AG10803 (cell line): ENCODE data around the gene SH3BP4.
A peak's percentile ranks its signal among the peaks of the same experiment; 100 is the strongest.

Source experiments
- DNase-seq: peaks from one replicate; pipeline ENCODE4 v3.0.0; 2010; ENCODE audit warnings: low read depth
- H3K4me3 ChIP-seq: 2 replicates; pipeline ENCODE4 v1.5.1; 2011; ENCODE audit warnings: mild to moderate bottlenecking, low read length, control low read depth
- TF ChIP-seq, protein P1 (sequence below): conservative IDR thresholded peaks from 2 replicates; pipeline ENCODE4 v1.5.1; 2011; ENCODE audit warnings: mild to moderate bottlenecking, low read length, control low read depth, inconsistent platforms

Gene SH3BP4

DNA sequence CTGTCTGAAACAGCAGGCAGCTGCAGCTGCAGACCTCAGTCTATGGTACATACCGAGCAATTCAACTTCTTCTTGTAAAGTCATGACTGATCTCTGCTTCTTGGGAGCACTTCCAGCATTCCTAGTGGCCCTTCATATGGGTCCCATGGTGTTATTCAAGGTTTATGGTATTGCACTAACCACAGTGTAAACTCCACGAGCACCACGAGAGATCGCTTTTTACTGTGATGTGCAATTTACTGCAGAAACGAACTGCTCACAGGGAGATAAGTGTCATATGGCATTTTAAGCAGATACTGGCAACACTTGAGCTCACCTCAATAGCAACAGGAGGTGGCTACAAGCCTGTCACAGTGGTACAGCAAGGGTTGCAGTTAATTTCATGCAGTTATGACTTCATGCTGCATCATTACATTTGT is 38.6 kb upstream of the SH3BP4 start:
- DNase-seq, result no peak
- no peak overlapping the region for H3K4me3 ChIP-seq
- TF ChIP-seq, protein P1, sequence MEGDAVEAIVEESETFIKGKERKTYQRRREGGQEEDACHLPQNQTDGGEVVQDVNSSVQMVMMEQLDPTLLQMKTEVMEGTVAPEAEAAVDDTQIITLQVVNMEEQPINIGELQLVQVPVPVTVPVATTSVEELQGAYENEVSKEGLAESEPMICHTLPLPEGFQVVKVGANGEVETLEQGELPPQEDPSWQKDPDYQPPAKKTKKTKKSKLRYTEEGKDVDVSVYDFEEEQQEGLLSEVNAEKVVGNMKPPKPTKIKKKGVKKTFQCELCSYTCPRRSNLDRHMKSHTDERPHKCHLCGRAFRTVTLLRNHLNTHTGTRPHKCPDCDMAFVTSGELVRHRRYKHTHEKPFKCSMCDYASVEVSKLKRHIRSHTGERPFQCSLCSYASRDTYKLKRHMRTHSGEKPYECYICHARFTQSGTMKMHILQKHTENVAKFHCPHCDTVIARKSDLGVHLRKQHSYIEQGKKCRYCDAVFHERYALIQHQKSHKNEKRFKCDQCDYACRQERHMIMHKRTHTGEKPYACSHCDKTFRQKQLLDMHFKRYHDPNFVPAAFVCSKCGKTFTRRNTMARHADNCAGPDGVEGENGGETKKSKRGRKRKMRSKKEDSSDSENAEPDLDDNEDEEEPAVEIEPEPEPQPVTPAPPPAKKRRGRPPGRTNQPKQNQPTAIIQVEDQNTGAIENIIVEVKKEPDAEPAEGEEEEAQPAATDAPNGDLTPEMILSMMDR, result no peak

DNA sequence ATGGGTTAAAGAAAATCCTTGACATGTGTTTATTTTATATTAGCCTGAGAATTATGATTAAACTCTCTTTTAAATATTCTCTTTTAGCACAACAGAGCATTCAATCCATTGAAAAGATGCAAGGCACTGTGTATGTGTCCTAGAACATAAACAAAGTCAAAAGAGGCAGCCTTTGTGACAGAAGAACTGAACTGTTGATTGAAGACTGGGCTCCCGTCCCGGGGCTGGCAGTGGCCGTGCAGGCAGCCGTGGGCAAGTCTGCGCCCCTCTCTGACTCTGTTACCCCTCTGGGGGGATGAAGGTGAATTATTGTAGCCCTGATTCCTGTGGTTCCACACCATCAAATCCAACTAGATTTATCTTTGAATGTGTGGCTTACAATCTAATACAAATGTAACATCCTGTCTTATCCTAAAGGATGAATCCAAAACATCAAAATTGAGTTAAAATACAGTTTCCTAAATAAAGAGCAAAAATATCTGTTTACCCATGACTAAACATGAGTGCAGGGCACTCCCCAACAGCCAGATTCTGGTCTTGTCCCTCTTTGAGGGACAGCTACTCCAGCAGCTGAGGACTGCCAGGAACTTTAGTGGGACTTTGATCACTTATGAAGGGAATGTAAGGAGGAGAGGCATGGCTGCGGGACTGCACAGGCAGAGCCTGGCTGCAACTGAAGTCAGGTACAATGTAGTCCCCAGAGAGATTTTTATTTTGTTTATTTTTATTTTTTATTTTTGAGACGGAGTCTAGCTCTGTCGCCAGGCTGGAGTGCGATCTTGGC is 37.3 kb upstream of the SH3BP4 start:
- H3K4me3 ChIP-seq, result no peak overlapping the region
- TF ChIP-seq, protein P1, result no peak
- DNase-seq, result no peak

DNA sequence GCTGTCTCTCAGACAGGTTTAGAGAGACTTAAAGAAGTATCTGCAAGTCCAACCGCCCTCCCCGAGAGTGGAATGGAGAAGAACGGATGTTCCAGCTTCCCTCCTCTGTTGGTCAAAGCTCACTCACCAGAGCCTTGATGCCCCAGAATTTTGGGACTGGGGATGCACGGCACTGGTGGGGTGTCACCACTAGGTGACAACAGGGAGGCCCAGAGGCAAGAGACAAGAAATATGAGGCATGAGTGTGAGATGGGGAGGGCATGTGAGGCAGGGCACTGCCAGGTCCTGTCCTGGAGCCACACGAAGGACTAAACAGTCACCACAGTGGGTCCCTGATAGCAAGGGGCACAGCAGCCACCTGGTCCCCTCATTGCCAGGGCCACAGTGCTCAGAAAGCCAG is 35.1 kb upstream of the SH3BP4 start:
- DNase-seq, result no peak
- no peak overlapping the region for H3K4me3 ChIP-seq
- TF ChIP-seq, protein P1, result no peak

DNA sequence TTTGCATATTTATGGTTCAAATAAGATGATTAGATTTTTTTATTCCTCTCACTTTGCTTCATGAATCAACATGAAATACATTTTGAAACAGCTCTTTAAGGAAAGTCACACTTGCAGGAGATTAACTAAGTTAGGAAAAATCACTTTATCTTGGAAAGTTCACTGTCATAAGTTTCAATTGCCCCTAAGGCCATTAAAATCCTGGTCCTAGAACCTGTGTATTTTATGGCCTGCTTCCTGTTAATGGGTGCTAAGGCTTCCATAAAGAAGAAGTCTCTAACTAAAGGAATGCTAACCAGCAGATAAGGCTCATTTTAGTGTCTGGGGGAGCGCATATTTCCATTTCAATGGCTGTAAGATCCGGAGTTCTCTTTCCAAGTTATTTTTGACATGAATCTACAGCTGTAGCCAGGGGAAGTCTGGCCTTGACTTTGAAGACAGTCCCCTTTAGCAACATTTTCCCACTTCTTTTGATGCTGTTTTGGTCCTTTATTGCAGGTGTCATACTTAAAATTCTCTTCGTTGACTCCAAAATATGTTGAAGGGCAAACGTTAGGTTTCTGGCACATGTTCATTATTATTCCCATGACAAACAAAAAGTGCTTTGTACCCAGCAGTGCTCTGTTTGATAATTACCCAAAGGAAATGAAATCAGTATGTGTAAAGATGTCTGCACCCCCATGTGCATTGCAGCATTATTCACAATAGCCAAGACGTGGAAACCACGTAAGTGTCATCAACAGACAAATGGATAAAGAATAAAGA is 34.4 kb upstream of the SH3BP4 start:
- TF ChIP-seq, protein P1, result no peak
- DNase-seq, result peak; percentile 51
- H3K4me3 ChIP-seq, result no peak overlapping the region

DNA sequence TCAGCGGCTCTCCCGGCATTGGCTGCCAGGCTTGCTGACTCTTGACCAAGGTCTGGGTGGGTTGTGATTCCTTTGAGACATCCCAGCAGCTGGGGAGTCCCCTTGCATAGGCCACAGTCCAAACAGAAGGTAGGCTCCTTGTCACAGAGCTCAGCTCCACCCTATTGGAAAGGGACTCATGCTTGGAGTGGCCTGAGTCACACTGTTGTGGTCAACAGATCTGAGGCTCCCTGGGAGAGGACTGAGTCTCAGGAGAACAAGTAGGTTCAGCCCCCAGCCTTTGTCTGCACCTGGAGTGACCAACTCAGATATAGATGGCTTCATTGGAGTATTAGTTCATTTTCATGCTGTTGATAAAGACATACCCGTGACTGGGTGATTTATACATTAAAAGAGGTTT is 32.1 kb upstream of the SH3BP4 start:
- peak; percentile 8 for DNase-seq
- no peak overlapping the region for H3K4me3 ChIP-seq
- TF ChIP-seq, protein P1, result no peak

DNA sequence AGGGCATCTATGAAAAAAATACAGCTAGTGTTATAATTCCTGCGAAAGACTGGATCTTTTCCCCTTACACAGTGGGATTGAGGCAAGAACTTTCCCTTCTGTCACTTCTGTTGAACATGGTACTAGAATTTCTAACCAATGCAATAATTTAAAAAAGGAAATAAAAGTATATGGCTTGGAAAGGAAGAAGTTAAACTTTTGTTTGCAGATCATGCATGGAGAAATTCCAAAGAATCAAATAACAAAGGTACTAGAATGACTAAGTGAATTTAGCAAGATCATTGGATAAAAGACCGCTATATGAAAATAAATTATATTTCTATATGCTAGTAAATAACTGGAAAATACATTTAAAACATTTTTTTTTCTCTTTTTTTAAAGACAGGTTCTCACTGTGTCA is 31.0 kb upstream of the SH3BP4 start:
- H3K4me3 ChIP-seq, result no peak overlapping the region
- no peak for DNase-seq
- TF ChIP-seq, protein P1, result no peak

DNA sequence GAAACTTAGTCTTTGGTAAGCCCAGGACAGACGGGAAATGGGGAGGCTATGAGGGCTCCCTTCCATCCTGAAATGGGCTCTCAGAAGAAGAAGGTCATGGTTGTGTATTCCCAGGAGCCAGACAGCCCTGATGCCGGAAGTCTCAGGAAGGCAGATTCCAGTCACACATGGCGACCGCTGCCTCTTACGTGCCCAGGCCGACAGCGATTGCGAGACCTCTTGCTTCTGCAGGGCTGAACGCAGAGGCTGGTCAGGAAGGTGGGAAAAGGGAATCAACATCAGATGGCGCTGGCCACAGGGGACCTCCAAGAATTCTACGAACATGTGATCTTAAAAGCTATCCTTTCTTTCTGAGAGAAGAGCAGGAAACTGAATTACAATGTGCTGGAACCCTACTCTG is 22.8 kb upstream of the SH3BP4 start:
- TF ChIP-seq, protein P1, result no peak
- no peak overlapping the region for H3K4me3 ChIP-seq
- DNase-seq, result no peak
